K562 (cell line): ENCODE results near the gene LDB1. TPM values are rescaled to one million over a fixed set of nuclear protein-coding genes. Genes with fewer than 3 reads are reported as not detected.

Experiments
- FOXJ3 ChIP-seq: sonication (generic); formaldehyde crosslinking; IDR thresholded peaks from 2 replicates; pipeline ENCODE4 v1.4.0; 2020; ENCODE audit warnings: mild to moderate bottlenecking, missing genetic modification reagents
- FOXP4 ChIP-seq: sonication (generic); formaldehyde crosslinking; IDR thresholded peaks from 2 replicates; pipeline ENCODE4 v1.8.0; 2022; ENCODE audit warnings: mild to moderate bottlenecking, missing genetic modification reagents, borderline replicate concordance
- HMBOX1 ChIP-seq: sonication (generic); IDR thresholded peaks from 2 replicates; pipeline ENCODE4 v1.6.1; 2016
- MLLT1 ChIP-seq, 2 experiments: fragments of 450-650 bp; IDR thresholded peaks; 2 replicates each; pipeline ENCODE4 v1.6.1; 2016
- RHOXF2B ChIP-seq: fragments of 250-450 bp; sonication (Bioruptor Pico); conservative IDR thresholded peaks from 2 replicates; pipeline ENCODE4 v1.5.1; 2021
- TCF3 ChIP-seq: sonication (generic); formaldehyde crosslinking; IDR thresholded peaks from 2 replicates; pipeline ENCODE4 v1.4.0; 2020; ENCODE audit warnings: mild to moderate bottlenecking, missing genetic modification reagents
- TCF7L2 ChIP-seq: fragments of 150-350 bp; IDR thresholded peaks from 2 replicates; pipeline ENCODE4 v1.6.1; 2016; ENCODE audit warnings: low read depth, mild to moderate bottlenecking, low read length, moderate library complexity
- XRCC3 ChIP-seq: fragments of 450-650 bp; IDR thresholded peaks from 2 replicates; pipeline ENCODE4 v1.6.1; 2017; ENCODE audit warnings: mild to moderate bottlenecking, moderate library complexity
- ZBTB33 ChIP-seq: sonication (generic); formaldehyde crosslinking; IDR thresholded peaks from 2 replicates; pipeline ENCODE4 v1.8.1; 2023; ENCODE audit warnings: mild to moderate bottlenecking, missing genetic modification reagents
- ZKSCAN3 ChIP-seq: fragments of 250-450 bp; sonication (Bioruptor Pico); IDR thresholded peaks from 2 replicates; pipeline ENCODE4 v1.4.0; 2020
- ZNF24 ChIP-seq: fragments of 450-650 bp; IDR thresholded peaks from 2 replicates; pipeline ENCODE4 v1.6.1; 2016
- ZNF407 ChIP-seq: fragments of 450-650 bp; IDR thresholded peaks from 2 replicates; pipeline ENCODE4 v1.6.1; 2016; ENCODE audit warnings: low read depth
- polyA plus RNA-seq, 8 experiments: library from polyadenylated mRNA; depleted of rRNA in 4 of 8; stranded (reverse) in 5 of 8; unstranded in 3 of 8; fragments of >200 nt; fragmentation: Nextera tagmentation in 2 of 8; fragmentation: Illumina TruSeq in 1 of 8; extraction: Ambion mirVana in 2 of 8; extraction: Trizol in 1 of 8; gene quantifications; 2 replicates each; pipeline versions ENCODE4 v1.2.1 to v1.2.3, GENCODE V29; 2011 to 2014; ENCODE audit warnings: inconsistent platforms in 1 of 8, missing spikeins in 1 of 8
- total RNA-seq, 7 experiments: library from RNA; depleted of rRNA in 6 of 7; stranded (reverse); fragments of >200 nt in 6 of 7; fragmentation: Illumina TruSeq in 2 of 7; extraction: Trizol in 2 of 7; gene quantifications; 2 replicates each; pipeline versions ENCODE4 v1.2.1 to v1.2.3, GENCODE V29; 2011 to 2021; ENCODE audit warnings: low replicate concordance in 1 of 7

The LDB1 gene
- total and polyA plus RNA-seq, 9 of the 15 experiments (the other 6 are each of a cell fraction or from before 2014, with no cell fraction given) = 1.9 to 137 (median 105) TPM

GRCh38 chr10:102133373-102134195, 13.4 kb upstream of the LDB1 start (continued):
- TF ChIP-seq FOXJ3 (CRISPR knock-in tag) = no peak
- TF ChIP-seq XRCC3 = no peak
- TF ChIP-seq TCF3 = no peak
- no peak for TF ChIP-seq HMBOX1
- TF ChIP-seq FOXP4 (CRISPR knock-in tag) = no peak
- no peak for TF ChIP-seq TCF7L2
- TF ChIP-seq ZBTB33 (CRISPR knock-in tag) = no peak
- no peak for TF ChIP-seq ZNF24
- no peak for TF ChIP-seq RHOXF2B (CRISPR knock-in tag)
- no peak for TF ChIP-seq ZKSCAN3 (CRISPR knock-in tag)
- TF ChIP-seq MLLT1 (IDR thresholded peaks at IDR 0.05) = no peak
- TF ChIP-seq ZNF407 = no peak
